ENCODE results near the gene RNASEH2A. TPM values are rescaled to one million over a fixed set of nuclear protein-coding genes. Genes with fewer than 3 reads are reported as not detected.

RNASEH2A gene
- total RNA-seq, 2 donors from 2014 or later = 3.1 to 4.0 TPM

DNA sequence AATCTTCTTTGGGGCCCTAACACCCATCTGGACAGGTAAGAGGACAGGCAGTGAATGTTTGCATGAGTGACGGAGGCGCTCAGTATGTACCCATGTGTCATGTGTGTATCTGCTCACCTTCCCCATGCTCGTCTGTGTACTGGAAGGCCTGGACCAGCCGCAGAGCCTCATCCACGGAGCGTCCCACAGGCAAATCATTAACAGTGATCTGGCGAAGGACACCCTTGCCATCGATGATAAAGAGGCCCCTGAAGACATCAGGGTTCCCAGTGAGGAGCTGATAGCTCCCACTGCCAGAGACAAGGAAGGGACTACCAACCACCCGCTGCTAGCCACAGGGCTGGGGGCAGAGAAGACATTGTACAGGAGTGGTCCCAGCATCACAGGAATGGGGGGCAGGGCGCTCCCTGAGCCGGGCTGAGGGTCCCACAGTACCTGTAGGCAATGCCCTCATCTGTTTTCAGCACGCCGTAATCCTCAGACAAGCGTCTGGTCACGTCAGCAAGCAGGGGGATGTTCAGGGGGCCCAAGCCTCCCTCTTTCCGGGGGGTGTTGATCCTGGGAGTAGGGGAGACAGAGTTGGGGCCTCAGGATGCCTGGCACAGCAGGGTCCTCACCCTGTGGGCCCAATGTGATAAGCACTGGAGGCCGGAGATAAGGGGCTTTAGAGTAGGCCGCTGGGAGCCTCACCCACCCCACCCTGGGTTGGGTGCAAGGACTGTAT, 6.5 kb upstream of the RNASEH2A start:
- Histone ChIP-seq H3K27ac (peak overlapping the region in 1 of 2 donors; percentile 85), H3K36me3 (peaks cover 18% of the 10 kb centered on the region), H3K9me3 (no peaks in the 10 kb centered on the region), H3K4me1 (peaks cover 0 to 33% of the 10 kb centered on the region in 2 donors), H3K27me3 (no peaks in the 10 kb centered on the region), H3K4me3 (no peak overlapping the region)
- TF ChIP-seq, protein P1, sequence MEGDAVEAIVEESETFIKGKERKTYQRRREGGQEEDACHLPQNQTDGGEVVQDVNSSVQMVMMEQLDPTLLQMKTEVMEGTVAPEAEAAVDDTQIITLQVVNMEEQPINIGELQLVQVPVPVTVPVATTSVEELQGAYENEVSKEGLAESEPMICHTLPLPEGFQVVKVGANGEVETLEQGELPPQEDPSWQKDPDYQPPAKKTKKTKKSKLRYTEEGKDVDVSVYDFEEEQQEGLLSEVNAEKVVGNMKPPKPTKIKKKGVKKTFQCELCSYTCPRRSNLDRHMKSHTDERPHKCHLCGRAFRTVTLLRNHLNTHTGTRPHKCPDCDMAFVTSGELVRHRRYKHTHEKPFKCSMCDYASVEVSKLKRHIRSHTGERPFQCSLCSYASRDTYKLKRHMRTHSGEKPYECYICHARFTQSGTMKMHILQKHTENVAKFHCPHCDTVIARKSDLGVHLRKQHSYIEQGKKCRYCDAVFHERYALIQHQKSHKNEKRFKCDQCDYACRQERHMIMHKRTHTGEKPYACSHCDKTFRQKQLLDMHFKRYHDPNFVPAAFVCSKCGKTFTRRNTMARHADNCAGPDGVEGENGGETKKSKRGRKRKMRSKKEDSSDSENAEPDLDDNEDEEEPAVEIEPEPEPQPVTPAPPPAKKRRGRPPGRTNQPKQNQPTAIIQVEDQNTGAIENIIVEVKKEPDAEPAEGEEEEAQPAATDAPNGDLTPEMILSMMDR (IDR thresholded peaks at IDR 0.05) = no peak
- no peak for DNase-seq (ENCODE audit: low spot score)

DNA sequence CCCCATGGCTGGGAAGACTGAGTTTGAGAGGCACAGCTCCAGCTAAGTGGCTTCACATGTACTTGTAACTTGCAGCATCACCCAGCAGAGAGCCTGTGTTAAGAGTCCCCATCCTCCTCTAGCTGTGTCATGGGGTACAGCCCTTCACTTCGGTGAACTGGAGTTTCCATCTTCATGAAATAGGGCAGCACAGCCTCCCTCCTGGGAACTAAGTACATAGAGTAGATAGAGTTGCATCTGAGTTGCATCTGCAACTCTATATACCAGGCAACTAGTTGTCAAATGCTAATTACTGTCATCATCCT, 6.0 kb upstream of the RNASEH2A start:
- Histone ChIP-seq H3K4me1 (peaks cover 0 to 33% of the 10 kb centered on the region in 2 donors), H3K27ac (peak overlapping the region; percentile 84 to 85), H3K27me3 (no peaks in the 10 kb centered on the region), H3K36me3 (peaks cover 18% of the 10 kb centered on the region), H3K9me3 (no peaks in the 10 kb centered on the region), H3K4me3 (peak overlapping the region; percentile 74 to 82)
- no peak for DNase-seq (ENCODE audit: low spot score)
- TF ChIP-seq, protein P1 (IDR thresholded peaks at IDR 0.05) = no peak

DNA sequence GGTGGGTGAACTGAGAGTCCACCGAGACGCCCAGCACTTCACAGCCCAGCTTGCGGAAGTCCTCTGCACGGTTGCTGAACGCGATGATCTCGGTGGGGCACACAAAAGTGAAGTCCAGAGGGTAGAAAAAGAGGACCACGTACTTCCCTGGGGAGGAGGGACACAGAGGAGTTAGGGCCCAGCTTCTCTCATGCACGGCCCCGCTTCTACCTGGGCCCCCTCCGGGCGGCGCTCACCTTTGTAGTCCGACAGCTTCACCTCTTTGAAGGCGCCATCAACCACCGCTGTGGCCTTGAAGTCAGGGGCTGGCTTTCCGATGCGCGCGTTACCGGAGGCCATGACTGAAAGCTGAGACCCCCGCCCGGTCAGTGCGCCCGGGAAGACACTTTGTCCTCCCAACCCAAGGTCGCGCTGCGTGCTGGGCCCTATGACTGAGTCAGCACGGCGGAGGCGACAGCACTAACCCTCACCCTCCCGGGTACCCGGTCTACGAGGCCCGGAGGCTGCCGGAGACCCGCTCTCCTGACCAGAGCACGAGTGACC, 5.4 kb upstream of the RNASEH2A start:
- Histone ChIP-seq H3K9me3 (no peaks in the 10 kb centered on the region), H3K4me1 (peaks cover 0 to 30% of the 10 kb centered on the region in 2 donors), H3K4me3 (peak overlapping the region; percentile 74 to 82), H3K27me3 (no peaks in the 10 kb centered on the region), H3K36me3 (peaks cover 18% of the 10 kb centered on the region), H3K27ac (peak overlapping the region; percentile 84 to 85)
- DNase-seq (ENCODE audit: low spot score) = no peak
- TF ChIP-seq, protein P1 (IDR thresholded peaks at IDR 0.05) = no peak

DNA sequence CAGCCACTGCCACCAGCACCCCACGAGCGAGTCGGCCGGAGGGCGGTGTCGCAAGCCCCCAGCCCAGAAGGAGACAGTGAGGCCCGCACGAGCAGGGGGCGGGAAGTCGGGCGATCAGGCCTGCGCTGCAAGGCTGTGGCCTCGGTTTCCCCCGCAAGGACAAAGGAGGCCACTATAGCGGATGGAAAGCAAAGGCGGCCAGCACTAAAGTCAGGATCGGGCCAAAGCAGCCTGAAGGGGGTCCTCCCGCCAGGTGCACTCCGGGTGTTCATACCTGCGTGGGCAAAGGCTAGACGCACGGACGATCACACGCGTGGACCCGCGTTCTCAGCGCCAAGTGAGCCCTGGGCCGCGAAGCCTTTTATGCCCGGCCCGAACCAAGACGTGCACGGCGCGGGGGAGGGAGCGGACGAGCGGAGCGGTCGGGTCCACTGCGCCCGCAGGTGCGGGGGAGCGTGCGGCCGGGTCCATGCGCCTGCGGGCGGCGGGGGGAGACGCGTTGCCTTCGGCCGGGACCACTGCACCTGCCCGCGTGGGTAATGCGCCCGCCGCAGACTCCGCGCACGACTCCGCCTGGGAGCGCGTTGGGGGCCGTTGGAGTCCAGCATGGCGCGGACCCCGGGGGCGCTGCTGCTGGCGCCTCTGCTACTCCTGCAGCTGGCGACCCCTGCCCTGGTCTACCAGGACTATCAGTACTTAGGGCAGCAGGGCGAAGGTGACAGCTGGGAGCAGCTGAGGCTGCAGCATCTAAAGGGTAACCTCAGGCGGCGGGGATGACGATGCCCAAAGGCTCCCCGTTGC, 4.7 kb upstream of the RNASEH2A start, which contains the start of the genes PRDX2 and THSD8:
Gene PRDX2 (minus strand): TSS at position 335 of the 801 bp plus-strand sequence. CDS start 539 bp downstream, outside the sequence.
Gene THSD8 (plus strand): TSS at position 604 of the 801 bp plus-strand sequence. CDS start 3 bp downstream, at position 607.
- Histone ChIP-seq H3K9me3 (no peaks in the 10 kb centered on the region), H3K36me3 (peaks cover 18% of the 10 kb centered on the region), H3K4me3 (peak within 1 kb of the TSS; percentile 74 to 82), H3K4me1 (peaks cover 0 to 30% of the 10 kb centered on the region in 2 donors), H3K27me3 (no peaks in the 10 kb centered on the region), H3K27ac (peak within 1 kb of the TSS; percentile 84 to 85)
- DNase-seq (ENCODE audit: low spot score) = no peak
- TF ChIP-seq, protein P1 (IDR thresholded peaks at IDR 0.05) = no peak

DNA sequence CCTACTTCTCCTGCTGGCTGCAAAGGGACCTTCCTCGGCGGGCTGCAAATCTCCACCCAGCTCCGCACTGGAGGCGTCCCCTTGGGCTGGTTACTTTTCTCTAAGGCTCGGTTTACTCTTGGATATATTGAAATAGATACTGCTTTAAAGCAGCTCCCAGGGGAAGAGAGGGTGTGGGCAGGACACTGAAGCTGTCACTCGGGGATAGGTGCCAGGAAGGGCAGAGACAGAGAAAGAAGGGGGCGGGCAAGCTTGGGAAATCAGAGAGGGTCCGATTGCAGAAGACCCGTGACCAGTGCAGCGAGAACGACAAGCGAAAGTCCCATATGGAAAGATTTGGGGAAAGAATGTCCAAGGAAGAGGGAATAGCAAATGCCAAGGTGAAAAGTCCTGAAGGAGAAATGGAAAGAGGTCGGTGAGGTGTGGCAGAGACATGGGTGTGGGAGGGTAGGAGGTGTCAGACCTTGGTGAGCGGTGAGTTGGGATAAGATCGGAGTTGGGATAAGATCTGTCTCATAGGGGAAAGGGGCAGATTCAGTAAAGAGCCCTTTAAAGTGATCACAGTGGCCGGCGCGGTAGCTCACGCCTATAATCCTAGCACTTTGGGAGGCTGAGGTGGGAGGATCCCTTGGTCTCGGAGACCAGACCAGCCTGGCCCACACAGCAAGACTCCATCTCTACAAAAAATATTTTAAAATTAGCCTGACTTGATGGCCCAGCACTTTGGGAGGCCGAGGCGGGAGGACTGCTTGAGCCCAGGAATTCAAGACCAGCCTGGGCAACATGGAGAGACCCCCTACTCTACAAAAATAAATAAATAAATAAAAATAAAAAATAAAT, 3.9 kb upstream of the RNASEH2A start:
- Histone ChIP-seq H3K27me3 (no peaks in the 10 kb centered on the region), H3K27ac (peak overlapping the region; percentile 84 to 85), H3K4me1 (peaks cover 0 to 37% of the 10 kb centered on the region in 2 donors), H3K9me3 (no peaks in the 10 kb centered on the region), H3K4me3 (peak overlapping the region; percentile 74 to 82), H3K36me3 (peaks cover 18% of the 10 kb centered on the region)
- no peak for DNase-seq (ENCODE audit: low spot score)
- TF ChIP-seq, protein P1 (IDR thresholded peaks at IDR 0.05) = no peak

Measured in right atrium auricular region (tissue), 2 donors.